Measurements from ENCODE around the gene PDE7B. TPM values are rescaled to one million over a fixed set of nuclear protein-coding genes. Genes with fewer than 3 reads are reported as not detected.

Gene PDE7B
- total and polyA plus RNA-seq, 8 donors, result 0.29 to 73.2 (median 5.0) TPM

DNA sequence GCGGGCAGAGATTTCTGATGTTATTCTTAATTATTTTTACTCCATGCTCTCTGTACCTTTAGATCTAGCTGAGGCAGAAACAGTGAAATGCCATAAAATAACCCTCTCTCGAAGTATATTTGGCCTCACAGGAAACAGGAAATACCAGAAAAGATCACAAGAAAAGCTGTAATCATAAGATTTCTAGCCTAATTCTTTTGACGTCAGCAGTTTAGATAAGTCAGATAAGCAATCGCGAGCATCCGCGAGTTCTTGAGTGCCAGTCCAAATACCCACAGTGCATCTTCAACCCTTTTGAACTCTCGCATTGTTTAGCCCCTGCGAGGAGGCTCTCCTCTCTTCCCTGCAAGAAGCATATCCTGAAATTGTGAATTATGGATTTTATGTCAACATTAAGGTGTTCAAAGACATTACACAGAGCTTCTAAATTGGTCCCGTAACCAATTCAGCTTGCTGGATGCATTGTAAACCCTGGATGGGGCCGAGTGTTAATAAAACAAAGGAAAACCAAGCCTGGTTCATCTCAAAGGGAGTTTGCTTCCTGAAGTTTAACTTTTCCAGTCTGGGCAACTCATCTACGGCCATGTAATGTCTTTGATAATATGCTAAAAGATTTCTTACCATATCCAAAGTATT lies 199.8 kb downstream of the PDE7B start:
- DNase-seq, result peak in 1 of 2 donors; percentile 53
- Histone ChIP-seq H3K36me3 (no peaks in the 10 kb centered on the region), H3K9me3 (no peaks in the 10 kb centered on the region), H3K4me1 (peaks cover 0 to 28% (median 9%) of the 10 kb centered on the region in 4 donors), H3K27me3 (no peaks in the 10 kb centered on the region), H3K27ac (peak overlapping the region in 4 of 5 donors; percentile 58 to 76 (median 68)), H3K4me3 (no peak overlapping the region)
- TF ChIP-seq EP300 (IDR thresholded peaks at IDR 0.05) (no peak), POLR2AphosphoS5 (IDR thresholded peaks at IDR 0.05) (no peak), POLR2A (IDR thresholded peaks at IDR 0.05) (no peak)
- TF ChIP-seq, protein P1, sequence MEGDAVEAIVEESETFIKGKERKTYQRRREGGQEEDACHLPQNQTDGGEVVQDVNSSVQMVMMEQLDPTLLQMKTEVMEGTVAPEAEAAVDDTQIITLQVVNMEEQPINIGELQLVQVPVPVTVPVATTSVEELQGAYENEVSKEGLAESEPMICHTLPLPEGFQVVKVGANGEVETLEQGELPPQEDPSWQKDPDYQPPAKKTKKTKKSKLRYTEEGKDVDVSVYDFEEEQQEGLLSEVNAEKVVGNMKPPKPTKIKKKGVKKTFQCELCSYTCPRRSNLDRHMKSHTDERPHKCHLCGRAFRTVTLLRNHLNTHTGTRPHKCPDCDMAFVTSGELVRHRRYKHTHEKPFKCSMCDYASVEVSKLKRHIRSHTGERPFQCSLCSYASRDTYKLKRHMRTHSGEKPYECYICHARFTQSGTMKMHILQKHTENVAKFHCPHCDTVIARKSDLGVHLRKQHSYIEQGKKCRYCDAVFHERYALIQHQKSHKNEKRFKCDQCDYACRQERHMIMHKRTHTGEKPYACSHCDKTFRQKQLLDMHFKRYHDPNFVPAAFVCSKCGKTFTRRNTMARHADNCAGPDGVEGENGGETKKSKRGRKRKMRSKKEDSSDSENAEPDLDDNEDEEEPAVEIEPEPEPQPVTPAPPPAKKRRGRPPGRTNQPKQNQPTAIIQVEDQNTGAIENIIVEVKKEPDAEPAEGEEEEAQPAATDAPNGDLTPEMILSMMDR (IDR thresholded peaks at IDR 0.05), result no peak
- 35 to 42% (median 39%) methylated on average over 12 of the region's 12 CpGs for WGBS, 5 donors
- intact Hi-C loops (cut with DNase I; ENCODE audit: low total_unique reads), result no loop called here

DNA sequence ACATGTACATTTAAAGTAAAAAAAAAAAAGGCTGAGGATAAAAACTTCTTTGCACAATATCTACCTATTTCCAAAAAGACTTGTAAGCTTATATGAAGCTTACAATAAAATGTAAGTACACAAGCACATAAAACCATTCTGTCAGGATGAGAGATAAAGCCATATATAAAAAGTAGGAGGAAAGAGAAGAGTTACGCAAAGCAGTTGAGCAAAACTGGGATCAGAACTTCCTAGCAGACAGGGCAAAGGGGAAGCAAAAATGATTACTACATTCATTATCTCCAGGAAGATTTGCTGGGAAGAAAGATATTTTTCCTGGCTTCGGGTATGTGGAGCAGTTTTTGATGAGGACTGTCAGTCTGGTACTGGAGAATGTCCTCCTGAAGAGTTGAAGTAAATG lies 200.5 kb downstream of the PDE7B start:
- H3K4me3 ChIP-seq, result no peak overlapping the region
- no peak for TF ChIP-seq POLR2AphosphoS5 (IDR thresholded peaks at IDR 0.05)
- TF ChIP-seq EP300 (IDR thresholded peaks at IDR 0.05), result no peak
- TF ChIP-seq POLR2A (IDR thresholded peaks at IDR 0.05), result no peak
- peak overlapping the region in 2 of 5 donors; percentile 67 to 76 for H3K27ac ChIP-seq
- DNase-seq, result no peak
- intact Hi-C loops (cut with DNase I; ENCODE audit: low total_unique reads), result no loop called here
- no peaks in the 10 kb centered on the region for H3K9me3 ChIP-seq
- no peaks in the 10 kb centered on the region for H3K27me3 ChIP-seq
- WGBS, 5 donors, result 76 to 90% (median 87%) methylated on average over 2 of the region's 2 CpGs
- H3K36me3 ChIP-seq, result no peaks in the 10 kb centered on the region
- H3K4me1 ChIP-seq, result peaks cover 0 to 28% (median 9%) of the 10 kb centered on the region in 4 donors

DNA sequence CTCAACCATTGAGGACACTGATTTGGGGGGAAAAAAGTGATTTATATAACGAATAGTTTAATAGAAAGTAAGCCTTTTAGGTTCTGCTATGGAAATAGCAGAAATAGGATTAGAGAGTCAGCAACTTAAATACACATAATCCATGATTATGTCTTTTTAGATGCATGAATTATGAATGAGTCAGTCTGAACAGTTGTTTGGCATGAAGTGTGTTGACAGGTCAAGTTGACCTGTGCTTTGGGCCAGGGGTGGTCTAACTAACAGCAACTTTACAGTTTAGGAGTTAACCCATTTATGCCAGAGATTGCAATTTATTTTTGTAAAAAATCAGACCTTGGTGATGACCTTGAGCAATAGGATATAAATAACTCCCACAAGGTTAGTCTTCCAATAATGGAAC lies 207.4 kb downstream of the PDE7B start:
- Histone ChIP-seq H3K27me3 (no peaks in the 10 kb centered on the region), H3K4me1 (peaks cover 0 to 33% (median 4%) of the 10 kb centered on the region in 4 donors), H3K36me3 (no peaks in the 10 kb centered on the region), H3K4me3 (no peak overlapping the region), H3K9me3 (no peaks in the 10 kb centered on the region), H3K27ac (peak overlapping the region in 1 of 5 donors; percentile 14)
- WGBS, 5 donors, result 57 to 82% (median 72%) methylated on average over 1 of the region's 1 CpG
- intact Hi-C loops (cut with DNase I; ENCODE audit: low total_unique reads), result no loop called here
- no peak for DNase-seq
- TF ChIP-seq EP300 (IDR thresholded peaks at IDR 0.05) (no peak), POLR2A (IDR thresholded peaks at IDR 0.05) (no peak), POLR2AphosphoS5 (IDR thresholded peaks at IDR 0.05) (no peak)
- TF ChIP-seq, protein P1 (IDR thresholded peaks at IDR 0.05), result no peak

DNA sequence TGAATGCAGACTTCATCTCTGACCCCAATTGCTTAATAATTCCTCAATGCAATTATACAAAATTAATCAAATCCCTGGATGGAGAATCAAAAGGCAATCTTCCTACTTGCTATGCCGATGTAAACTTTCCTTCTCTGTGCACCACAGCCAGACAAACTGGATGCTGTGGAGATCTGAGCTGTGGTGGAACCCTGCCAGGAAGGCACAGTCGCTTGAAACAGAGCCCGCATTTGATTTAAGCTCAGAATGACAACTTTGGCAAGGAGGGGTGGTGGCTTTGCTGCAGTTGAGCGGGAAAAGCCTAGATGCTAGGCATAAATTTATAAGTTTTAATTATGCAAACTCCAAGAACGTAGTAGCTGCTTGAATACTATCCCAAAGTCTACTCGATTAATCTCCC lies 207.8 kb downstream of the PDE7B start:
- WGBS, 5 donors, result 42 to 64% (median 52%) methylated on average over 6 of the region's 6 CpGs
- peak in 1 of 2 donors; percentile 61 for DNase-seq
- intact Hi-C loops (cut with DNase I; ENCODE audit: low total_unique reads), result no loop called here

More for the DNA sequence above, 207.8 kb downstream of the PDE7B start:
- Histone ChIP-seq H3K4me3 (no peak overlapping the region), H3K9me3 (no peaks in the 10 kb centered on the region), H3K27ac (peak overlapping the region in 1 of 5 donors; percentile 14), H3K27me3 (no peaks in the 10 kb centered on the region), H3K4me1 (peaks cover 0 to 33% (median 4%) of the 10 kb centered on the region in 4 donors), H3K36me3 (no peaks in the 10 kb centered on the region)
- no peak for TF ChIP-seq POLR2AphosphoS5 (IDR thresholded peaks at IDR 0.05)
- no peak for TF ChIP-seq EP300 (IDR thresholded peaks at IDR 0.05)
- TF ChIP-seq, protein P1 (IDR thresholded peaks at IDR 0.05), result no peak
- TF ChIP-seq POLR2A (IDR thresholded peaks at IDR 0.05), result no peak
